HL-60 (cell line): ENCODE measurements around the gene SLC26A8.
"Not testable (repeated sequence)": the region's sequence is repeated elsewhere in the genome, so short reads cannot be mapped to it uniquely, and the experiment has no call there.

Experiments used
- DNase-seq, 2 experiments: peaks; one replicate each; pipeline ENCODE4 v3.0.0-alpha.2; 2010 to 2020; ENCODE audit warnings: low read depth in 1 of 2, low spot score in 1 of 2
- H3K27ac ChIP-seq: fragments of 250-450 bp; sonication (Bioruptor Pico); replicated peaks from 2 replicates; pipeline ENCODE4 v1.5.1; 2020; ENCODE audit warnings: mild to moderate bottlenecking, moderate library complexity
- H3K27me3 ChIP-seq: fragments of 250-450 bp; sonication (Bioruptor Pico); 2 replicates; pipeline ENCODE4 v1.5.1; 2021; ENCODE audit warnings: mild to moderate bottlenecking, moderate library complexity; ENCODE audit not compliant: insufficient read depth, poor library complexity, severe bottlenecking
- H3K4me3 ChIP-seq: replicated peaks from 2 replicates; pipeline ENCODE4 v1.5.1; 2011; ENCODE audit warnings: mild to moderate bottlenecking, control low read depth, low read length; ENCODE audit not compliant: insufficient read depth
- GABPA ChIP-seq: IDR thresholded peaks from 2 replicates; pipeline ENCODE4 v1.6.1; 2012; ENCODE audit warnings: low read depth
- POLR2AphosphoS5 ChIP-seq: IDR thresholded peaks from 2 replicates; pipeline ENCODE4 v1.6.1; 2012; ENCODE audit warnings: low read depth
- SPI1 ChIP-seq: IDR thresholded peaks from 2 replicates; pipeline ENCODE4 v1.6.1; 2012; ENCODE audit warnings: low read depth, mild to moderate bottlenecking, borderline replicate concordance
- TF ChIP-seq, protein P1 (sequence below): IDR thresholded peaks from 2 replicates; pipeline ENCODE4 v1.6.1; 2012; ENCODE audit warnings: low read depth; ENCODE audit not compliant: insufficient replicate concordance
- TF ChIP-seq, protein P2 (sequence below): IDR thresholded peaks from one replicate; pipeline ENCODE4 v1.5.1; 2011; ENCODE audit warnings: low read length, control low read depth, inconsistent platforms; ENCODE audit not compliant: insufficient read depth

SLC26A8 gene

DNA sequence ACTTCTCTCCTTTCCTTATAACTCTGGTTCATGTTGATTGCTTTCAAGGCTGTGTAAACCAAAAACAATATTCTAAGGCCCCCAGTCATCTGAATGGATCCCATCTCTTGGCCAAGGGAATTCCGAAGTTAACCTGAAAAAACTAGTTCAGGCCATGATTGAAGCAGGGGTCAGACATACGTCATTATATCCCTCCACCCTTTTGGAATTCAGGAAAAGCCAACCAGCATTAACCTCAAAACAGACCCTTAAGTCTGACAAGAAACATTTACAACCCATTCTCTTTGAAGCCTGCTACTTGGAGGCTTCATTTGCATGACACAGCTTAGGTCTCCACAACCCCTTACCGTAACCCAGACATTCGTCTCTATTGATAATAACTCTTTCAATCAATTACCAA lies 39.7 kb downstream of the SLC26A8 start:
- no peak for DNase-seq
- Histone ChIP-seq H3K27me3 (no peaks in the 10 kb centered on the region), H3K27ac (no peak overlapping the region), H3K4me3 (no peak overlapping the region)
- TF ChIP-seq, protein P1, sequence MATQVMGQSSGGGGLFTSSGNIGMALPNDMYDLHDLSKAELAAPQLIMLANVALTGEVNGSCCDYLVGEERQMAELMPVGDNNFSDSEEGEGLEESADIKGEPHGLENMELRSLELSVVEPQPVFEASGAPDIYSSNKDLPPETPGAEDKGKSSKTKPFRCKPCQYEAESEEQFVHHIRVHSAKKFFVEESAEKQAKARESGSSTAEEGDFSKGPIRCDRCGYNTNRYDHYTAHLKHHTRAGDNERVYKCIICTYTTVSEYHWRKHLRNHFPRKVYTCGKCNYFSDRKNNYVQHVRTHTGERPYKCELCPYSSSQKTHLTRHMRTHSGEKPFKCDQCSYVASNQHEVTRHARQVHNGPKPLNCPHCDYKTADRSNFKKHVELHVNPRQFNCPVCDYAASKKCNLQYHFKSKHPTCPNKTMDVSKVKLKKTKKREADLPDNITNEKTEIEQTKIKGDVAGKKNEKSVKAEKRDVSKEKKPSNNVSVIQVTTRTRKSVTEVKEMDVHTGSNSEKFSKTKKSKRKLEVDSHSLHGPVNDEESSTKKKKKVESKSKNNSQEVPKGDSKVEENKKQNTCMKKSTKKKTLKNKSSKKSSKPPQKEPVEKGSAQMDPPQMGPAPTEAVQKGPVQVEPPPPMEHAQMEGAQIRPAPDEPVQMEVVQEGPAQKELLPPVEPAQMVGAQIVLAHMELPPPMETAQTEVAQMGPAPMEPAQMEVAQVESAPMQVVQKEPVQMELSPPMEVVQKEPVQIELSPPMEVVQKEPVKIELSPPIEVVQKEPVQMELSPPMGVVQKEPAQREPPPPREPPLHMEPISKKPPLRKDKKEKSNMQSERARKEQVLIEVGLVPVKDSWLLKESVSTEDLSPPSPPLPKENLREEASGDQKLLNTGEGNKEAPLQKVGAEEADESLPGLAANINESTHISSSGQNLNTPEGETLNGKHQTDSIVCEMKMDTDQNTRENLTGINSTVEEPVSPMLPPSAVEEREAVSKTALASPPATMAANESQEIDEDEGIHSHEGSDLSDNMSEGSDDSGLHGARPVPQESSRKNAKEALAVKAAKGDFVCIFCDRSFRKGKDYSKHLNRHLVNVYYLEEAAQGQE: no peak
- TF ChIP-seq POLR2AphosphoS5 (no peak), GABPA (no peak), SPI1 (no peak)
- TF ChIP-seq, protein P2, sequence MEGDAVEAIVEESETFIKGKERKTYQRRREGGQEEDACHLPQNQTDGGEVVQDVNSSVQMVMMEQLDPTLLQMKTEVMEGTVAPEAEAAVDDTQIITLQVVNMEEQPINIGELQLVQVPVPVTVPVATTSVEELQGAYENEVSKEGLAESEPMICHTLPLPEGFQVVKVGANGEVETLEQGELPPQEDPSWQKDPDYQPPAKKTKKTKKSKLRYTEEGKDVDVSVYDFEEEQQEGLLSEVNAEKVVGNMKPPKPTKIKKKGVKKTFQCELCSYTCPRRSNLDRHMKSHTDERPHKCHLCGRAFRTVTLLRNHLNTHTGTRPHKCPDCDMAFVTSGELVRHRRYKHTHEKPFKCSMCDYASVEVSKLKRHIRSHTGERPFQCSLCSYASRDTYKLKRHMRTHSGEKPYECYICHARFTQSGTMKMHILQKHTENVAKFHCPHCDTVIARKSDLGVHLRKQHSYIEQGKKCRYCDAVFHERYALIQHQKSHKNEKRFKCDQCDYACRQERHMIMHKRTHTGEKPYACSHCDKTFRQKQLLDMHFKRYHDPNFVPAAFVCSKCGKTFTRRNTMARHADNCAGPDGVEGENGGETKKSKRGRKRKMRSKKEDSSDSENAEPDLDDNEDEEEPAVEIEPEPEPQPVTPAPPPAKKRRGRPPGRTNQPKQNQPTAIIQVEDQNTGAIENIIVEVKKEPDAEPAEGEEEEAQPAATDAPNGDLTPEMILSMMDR: no peak

DNA sequence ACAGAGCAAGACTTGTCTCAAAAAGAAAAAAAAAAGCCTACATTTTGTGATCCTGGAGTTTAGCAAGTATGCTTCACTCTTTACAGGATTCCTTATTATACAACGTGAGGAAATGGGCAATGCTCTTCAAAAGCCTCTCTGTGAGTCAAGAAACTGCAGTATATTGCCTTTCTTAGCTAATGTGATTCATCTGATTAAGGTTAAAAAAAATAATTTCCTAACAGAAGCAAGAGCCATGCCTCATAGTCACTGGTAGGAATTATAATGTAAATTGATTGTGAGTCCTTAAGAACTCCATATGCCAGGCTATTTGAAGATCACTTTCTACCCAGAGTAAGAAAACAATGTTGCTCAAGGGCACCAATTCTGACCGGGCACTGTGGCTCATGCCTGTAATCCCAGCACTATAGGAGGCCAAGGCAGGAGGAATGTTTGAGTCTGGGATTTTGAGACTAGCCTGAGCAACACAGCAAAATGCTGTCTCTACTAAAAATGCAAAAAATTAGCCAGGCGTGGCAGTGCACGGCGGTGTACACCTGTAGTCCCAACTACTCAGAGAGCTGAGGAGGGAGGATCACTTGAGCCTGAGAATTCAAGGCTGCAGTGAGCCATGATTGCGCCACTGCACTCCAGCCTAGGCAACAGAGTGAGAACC lies 43.3 kb downstream of the SLC26A8 start:
- Histone ChIP-seq H3K4me3 (no peak overlapping the region), H3K27ac (no peak overlapping the region), H3K27me3 (no peaks in the 10 kb centered on the region)
- TF ChIP-seq GABPA: no peak
- TF ChIP-seq, protein P2: no peak
- TF ChIP-seq POLR2AphosphoS5: no peak
- TF ChIP-seq, protein P1: no peak
- DNase-seq: no peak

DNA sequence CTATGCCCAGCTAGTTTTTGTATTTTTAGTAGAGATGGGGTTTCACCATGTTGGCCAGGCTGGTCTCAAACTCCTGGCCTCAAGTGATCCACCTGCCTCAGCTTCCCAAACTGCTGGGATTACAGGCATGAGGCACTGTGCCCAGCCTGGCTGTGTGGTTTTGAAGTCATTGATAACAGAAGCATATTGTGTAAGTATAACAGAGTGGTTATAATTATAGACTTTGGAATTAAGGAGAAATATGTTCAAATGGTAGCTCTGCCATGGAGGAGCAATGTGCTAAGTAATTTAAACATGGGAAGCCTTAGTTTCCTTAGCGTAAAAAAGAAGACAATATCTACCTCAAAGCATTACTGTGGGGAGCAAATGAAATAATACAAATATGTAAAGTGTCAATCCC lies 44.3 kb downstream of the SLC26A8 start:
- DNase-seq, H3K27ac ChIP-seq, H3K27me3 ChIP-seq, H3K4me3 ChIP-seq: not testable (repeated sequence)

DNA sequence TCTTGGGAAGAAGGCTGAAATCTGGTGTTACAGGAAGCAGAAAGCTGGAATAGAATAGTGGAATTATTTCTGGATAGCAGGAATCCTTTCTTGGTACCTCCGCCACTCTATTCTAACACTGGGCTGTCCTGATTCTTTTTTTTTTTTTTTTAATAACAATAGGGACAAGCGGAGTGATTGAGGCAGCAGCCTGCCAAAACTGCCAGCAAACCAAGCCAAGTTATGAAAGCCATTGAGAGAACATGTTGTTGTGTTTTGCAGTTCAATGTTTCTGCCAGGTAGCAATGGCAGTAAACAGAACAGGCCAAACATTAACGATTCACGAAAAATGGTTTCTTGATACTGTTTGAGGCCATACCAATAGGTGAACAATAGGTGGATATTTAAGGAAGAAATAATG lies 47.1 kb downstream of the SLC26A8 start:
- TF ChIP-seq SPI1 (no peak), GABPA (no peak)
- no peak for DNase-seq
- Histone ChIP-seq H3K27me3 (no peaks in the 10 kb centered on the region), H3K4me3 (no peak overlapping the region), H3K27ac (no peak overlapping the region)

DNA sequence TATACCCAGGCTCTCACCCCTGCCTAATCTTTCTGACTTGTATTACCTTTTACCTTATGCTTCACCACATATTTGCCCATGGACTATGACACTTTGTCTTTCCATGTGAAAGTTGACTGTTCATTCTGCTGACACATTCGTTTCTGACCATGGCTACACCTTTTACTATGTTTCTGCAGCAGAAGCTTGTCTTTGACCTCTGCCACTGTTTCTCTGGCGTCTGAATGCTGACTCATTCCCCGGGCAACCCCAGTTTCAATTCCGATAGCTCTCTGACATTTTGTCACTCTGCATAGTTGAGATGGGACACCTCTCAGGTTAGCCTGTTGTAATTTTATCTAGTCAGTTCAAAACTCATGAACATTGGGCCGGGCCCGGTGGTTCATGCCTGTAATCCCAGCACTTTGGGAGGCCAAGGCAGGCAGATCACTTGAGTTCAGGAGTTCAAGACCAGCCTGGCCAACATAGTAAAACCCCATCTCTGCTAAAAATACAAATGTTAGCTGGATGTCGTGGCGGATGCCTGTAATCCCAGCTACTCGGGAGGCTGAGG lies 50.7 kb downstream of the SLC26A8 start:
- Histone ChIP-seq H3K27me3 (no peaks in the 10 kb centered on the region), H3K4me3 (no peak overlapping the region), H3K27ac (no peak overlapping the region)
- DNase-seq: no peak
- TF ChIP-seq, protein P2: no peak
- TF ChIP-seq POLR2AphosphoS5 (no peak), GABPA (no peak), SPI1 (no peak)
- TF ChIP-seq, protein P1: no peak
